ENCODE results near the gene HEBP2. TPM values are rescaled to one million over a fixed set of nuclear protein-coding genes. Genes with fewer than 3 reads are reported as not detected.

The HEBP2 gene
- total and polyA plus RNA-seq, 2 donors (not counting 3 experiments of a cell fraction or from before 2014, with no cell fraction given) = 22.5 to 75.3 TPM

DNA sequence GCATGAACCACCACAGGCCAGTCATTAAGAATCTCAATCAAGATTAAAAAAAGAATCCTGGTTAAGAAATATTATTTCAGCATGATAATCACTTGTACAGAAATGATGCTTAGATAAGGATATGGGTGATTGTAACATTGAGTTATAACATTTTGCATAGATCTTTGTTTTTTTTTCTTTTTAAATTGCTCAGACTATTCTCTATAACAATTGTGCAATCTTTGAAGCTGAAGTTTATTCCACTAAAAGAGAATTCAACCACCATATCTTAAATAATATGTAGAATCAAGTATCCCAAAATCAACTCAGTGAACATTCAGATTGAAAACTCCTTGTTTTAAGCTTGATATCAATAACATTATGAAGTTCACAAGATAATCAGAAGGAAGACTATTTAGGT is 27.0 kb upstream of the HEBP2 start:
- Histone ChIP-seq H3K9me1 (replicated peaks; ENCODE audit: control insufficient read depth, extremely low read depth, insufficient read depth, low read length) (no peaks in the 10 kb centered on the region), H3K4me1 (ENCODE audit: control insufficient read depth, extremely low read depth, insufficient read depth, low read length) (peaks cover 11% of the 10 kb centered on the region), H2AFZ (ENCODE audit: low read depth, low read length) (no peak overlapping the region), H3K9me3 (replicated peaks; ENCODE audit: control insufficient read depth, insufficient read depth, low read length) (no peaks in the 10 kb centered on the region), H3K36me3 (ENCODE audit: control insufficient read depth in 2 of 2, extremely low read depth in 1 of 2, insufficient read depth in 2 of 2, low read length in 2 of 2) (no peaks in the 10 kb centered on the region), H3K4me2 (ENCODE audit: insufficient read depth, low read length) (no peak overlapping the region), H3K4me3 (replicated peaks in 1 of 3; ENCODE audit: insufficient read depth in 1 of 3, low read depth in 1 of 3, low read length in 3 of 3) (no peak overlapping the region), H3K79me2 (ENCODE audit: control insufficient read depth, insufficient read depth, low read length) (no peaks in the 10 kb centered on the region), H4K20me1 (replicated peaks; ENCODE audit: control insufficient read depth, extremely low read depth, insufficient read depth, low read length) (no peaks in the 10 kb centered on the region), H3K27me3 (ENCODE audit: control insufficient read depth in 2 of 2, insufficient read depth in 2 of 2, low read length in 2 of 2) (no peaks in the 10 kb centered on the region), H3K27ac (ENCODE audit: insufficient read depth, low read depth, low read length) (no peak overlapping the region), H3K9ac (replicated peaks; ENCODE audit: extremely low read depth, insufficient read depth, low read length) (no peak overlapping the region)
- FAIRE-seq (no peak), DNase-seq (ENCODE audit: low read depth, low spot score) (no peak)
- ChIA-PET POLR2A (no interaction called here), CTCF (interaction anchor here (1.3 kb wide), 1 partner anchor 11 kb away, joined by 3 read pairs; no protein-coding TSS in a partner anchor)
- no TSS peak for BruUV-seq (replicated peaks)
- dilution Hi-C loops (cut with MboI; ENCODE audit: extremely low pct_ligation_motif_present, low sequenced_read_pairs) = no loop called here
- TF ChIP-seq FOS (IDR thresholded peaks at IDR 0.05; ENCODE audit: borderline replicate concordance, insufficient read depth, low read length) (no peak), POLR2AphosphoS5 (IDR thresholded peaks at IDR 0.05; ENCODE audit: insufficient read depth, low read depth, low read length) (no peak), MYC (IDR thresholded peaks at IDR 0.05; ENCODE audit: low read depth, low read length) (no peak), JUN (IDR thresholded peaks at IDR 0.05; ENCODE audit: borderline replicate concordance, insufficient read depth, insufficient read length, low read depth) (no peak), POLR2A (IDR thresholded peaks at IDR 0.05; ENCODE audit: low read depth, low read length) (no peak)
- TF ChIP-seq, protein P1, sequence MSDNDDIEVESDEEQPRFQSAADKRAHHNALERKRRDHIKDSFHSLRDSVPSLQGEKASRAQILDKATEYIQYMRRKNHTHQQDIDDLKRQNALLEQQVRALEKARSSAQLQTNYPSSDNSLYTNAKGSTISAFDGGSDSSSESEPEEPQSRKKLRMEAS (IDR thresholded peaks at IDR 0.05; ENCODE audit: insufficient read depth, insufficient read length) = no peak
- TF ChIP-seq, protein P2, sequence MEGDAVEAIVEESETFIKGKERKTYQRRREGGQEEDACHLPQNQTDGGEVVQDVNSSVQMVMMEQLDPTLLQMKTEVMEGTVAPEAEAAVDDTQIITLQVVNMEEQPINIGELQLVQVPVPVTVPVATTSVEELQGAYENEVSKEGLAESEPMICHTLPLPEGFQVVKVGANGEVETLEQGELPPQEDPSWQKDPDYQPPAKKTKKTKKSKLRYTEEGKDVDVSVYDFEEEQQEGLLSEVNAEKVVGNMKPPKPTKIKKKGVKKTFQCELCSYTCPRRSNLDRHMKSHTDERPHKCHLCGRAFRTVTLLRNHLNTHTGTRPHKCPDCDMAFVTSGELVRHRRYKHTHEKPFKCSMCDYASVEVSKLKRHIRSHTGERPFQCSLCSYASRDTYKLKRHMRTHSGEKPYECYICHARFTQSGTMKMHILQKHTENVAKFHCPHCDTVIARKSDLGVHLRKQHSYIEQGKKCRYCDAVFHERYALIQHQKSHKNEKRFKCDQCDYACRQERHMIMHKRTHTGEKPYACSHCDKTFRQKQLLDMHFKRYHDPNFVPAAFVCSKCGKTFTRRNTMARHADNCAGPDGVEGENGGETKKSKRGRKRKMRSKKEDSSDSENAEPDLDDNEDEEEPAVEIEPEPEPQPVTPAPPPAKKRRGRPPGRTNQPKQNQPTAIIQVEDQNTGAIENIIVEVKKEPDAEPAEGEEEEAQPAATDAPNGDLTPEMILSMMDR (IDR thresholded peaks at IDR 0.05; ENCODE audit: extremely low read depth in 1 of 2, insufficient read depth in 1 of 2, low read depth in 1 of 2, low read length in 2 of 2) = no peak
- intact Hi-C loops (cut with micrococcal nuclease) = no loop called here

Data from endothelial cell of umbilical vein (primary cell).